ENCODE results near the gene MACO1.
"Not testable (repeated sequence)": the region's sequence is repeated elsewhere in the genome, so short reads cannot be mapped to it uniquely, and the experiment has no call there.

Gene MACO1

GRCh38 chr1:25460020-25460419, 29.3 kb downstream of the MACO1 start:
- no peak for DNase-seq

GRCh38 chr1:25460816-25461215, 30.1 kb downstream of the MACO1 start:
- not testable (repeated sequence) for DNase-seq

DNA sequence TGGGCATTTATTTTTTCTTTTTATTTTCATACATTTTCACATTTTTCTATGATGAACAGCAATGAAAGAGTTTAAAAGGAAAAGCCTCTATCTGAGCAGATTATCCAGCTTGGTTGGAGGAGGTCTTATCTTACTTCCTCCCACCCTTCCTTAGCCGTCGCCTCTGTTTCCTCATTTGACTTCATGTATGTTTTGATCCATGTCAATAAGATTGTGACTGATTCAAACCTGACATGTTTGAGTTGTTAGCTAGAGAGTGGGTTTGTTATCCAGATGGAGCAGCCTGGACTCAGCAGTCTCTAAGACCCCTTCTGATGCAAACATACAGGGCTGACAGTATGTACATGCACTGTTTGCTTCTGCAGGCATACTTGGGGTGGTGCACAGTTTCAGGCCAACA, 31.2 kb downstream of the MACO1 start:
- DNase-seq: no peak

GRCh38 chr1:25462732-25463131, 32.0 kb downstream of the MACO1 start:
- no peak for DNase-seq

GRCh38 chr1:25467193-25467592, 36.5 kb downstream of the MACO1 start:
- no peak for DNase-seq

DNA sequence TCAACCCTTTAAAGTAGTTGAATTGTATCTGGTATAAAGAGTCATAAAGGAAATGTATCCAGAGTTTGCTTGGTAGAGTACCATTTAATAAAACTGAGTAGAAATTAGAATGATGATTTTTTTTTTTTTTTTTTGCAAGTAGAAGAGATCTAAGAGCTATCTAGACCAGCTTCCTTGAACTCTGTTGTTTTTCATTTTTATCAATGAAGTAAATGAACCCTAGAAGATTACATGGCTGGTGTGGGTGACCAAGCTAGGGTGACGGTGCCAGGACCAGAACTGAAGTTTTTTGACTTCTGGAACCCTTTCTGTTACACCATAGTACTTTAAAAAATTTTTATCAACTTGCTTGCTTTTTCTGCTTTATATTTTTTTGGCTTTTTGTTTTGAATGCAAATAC, 36.9 kb downstream of the MACO1 start:
- DNase-seq: no peak

- no peak for DNase-seq
Measured at GRCh38 chr1:25468033-25468432, 37.3 kb downstream of the MACO1 start.

DNA sequence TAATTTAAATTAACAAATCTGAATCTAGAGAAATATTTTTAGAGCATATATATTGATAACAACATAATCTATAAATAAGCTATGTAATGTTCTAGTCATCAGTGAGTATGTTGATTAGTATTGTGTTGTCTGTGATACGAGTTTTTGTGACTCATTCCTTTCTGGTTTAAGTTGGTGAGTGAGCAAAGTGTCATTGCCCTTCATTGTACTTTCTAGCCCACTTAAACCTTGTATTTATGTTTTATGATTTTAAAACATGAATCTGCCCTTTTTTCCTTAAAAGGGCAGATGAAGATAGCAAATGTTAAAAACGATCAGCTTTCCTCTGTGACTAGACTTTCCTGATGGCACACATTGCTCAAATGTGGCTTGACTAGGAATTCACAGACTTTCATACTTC, 38.5 kb downstream of the MACO1 start:
- DNase-seq: no peak

DNA sequence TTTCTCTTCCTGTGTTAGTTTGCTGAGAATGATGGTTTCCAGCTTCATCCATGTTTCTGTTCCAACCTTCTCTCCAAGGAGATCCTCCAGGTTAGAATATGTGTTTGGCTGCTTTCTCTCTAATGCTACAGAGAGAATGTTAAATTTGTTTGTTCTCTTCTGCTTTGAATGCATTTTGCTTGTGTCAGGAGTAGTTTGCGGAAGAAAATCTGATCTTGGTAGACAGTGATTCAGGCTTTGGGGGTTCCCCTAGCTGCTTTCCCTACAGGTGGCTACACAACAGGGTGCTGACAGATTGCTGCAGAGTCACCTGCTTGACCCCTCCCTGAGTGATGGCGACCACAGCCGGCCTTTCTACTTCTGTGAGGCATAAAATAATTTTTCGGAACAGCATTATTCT, 41.8 kb downstream of the MACO1 start:
- DNase-seq: no peak

DNA sequence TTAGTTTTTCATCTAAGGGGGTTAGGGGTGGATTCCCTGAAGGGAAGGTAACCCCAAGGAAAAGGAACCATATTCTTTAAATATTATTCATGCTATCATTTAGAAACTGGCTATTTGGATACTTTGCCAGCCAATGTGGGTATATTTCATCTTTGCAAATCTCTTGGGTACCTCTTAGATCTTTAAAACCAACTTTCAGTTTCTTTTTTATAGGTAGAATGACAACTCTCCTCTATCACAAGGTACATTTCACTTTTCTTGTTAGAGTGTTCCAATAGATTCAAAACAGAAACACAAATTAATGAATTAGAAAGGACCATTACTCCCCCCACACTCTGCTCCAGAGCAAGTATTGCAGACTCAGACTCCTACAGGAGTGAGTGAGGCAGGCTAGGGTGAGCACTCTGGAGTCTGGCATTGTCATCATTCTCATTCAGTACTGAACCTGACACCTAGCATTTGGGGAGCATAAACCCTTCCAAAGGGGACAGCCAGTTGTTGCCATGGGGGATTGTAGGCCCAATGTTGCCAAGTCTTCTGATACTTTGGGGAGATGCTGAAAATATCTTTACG, 43.0 kb downstream of the MACO1 start:
- DNase-seq: no peak

DNA sequence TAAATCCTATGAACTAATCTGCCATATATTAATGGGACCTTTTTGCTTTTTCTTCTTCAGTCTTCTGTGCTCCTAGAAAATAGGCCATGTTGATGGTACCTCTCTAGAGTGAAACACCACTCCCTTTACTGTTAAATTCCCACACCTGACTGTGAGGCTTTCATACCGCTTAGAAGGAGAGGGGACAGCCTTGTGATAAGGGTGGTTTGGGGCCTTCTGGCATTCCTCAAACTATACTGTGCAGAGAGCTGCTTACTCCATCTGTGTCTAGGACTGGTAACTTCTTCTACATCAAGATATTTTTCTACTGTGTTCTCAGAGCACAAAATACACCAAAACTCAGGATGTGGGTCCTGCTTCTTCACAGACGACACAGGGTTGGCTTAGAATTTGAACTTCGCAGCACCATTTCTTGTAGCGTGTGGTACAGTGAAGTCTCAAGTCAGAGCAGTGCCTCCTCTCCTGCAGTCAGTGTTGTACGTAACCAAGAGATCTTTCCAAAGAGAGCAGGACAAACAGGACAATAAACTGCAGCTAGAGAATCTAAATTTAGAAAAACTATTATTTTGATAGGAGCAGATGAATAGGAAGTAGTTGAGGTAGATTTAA, 43.8 kb downstream of the MACO1 start:
- no peak for DNase-seq

DNA sequence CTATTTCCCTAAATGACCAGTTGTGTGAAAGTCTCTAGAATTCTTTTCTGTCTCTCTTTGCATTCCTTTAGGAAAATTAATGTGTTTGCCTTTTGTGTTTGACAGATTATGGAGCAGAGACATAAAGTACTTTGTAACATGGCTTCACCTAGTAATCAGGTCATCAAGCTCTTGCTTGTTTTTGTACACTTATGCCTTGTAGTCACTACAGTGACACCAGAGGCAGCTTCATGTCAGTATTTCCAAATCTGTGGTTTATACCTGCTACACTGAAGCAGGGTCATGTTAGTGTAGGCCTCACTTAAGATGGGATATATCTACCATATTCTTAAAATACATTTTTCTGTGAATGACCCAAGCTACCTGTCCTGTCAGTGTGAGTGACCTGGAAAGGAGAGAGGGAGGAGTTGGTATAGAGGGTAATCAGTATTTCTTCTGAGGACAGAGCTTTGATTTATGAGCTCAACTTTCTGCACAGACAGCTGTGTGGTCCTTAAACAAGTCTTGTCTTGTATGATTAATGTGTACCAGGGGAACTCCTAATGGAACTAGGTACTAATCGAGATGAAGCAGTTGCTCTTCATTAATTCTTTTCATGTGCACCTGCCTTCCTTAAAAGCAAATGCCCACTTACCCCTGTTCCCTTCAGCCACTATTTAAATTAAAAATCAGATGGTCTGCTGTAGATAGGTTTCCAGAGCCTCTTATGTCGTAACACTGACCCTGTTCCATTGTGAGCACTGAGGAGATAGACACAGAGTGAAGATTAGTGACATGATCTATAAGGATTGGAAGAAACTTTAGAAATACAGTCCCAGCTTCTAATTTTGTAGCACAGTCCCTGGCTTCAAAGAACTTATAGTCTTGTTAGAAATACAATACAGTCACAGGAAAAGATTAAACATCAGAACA, 45.7 kb downstream of the MACO1 start:
- no peak for DNase-seq

GRCh38 chr1:25477448-25478034, 46.8 kb downstream of the MACO1 start:
- DNase-seq: no peak

DNA sequence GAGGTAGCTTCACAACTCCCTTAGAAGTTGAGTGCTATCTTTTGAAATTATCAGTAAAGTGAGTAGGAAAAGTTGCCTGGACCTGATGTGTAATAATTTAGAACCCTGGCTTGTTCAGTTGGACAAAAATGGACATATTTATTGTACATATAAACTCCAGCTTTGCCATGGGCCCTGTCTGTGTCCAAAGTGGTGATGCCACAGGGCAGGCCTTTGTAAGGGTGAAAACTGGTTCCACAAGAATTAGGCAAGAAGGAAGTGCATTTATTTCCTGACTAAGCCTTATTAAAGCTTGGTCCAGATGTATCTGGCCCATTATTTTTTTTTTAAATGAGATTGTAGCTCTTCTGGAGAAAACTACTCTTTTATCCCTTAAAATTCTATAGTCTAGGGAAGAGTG, 47.9 kb downstream of the MACO1 start:
- no peak for DNase-seq

DNA sequence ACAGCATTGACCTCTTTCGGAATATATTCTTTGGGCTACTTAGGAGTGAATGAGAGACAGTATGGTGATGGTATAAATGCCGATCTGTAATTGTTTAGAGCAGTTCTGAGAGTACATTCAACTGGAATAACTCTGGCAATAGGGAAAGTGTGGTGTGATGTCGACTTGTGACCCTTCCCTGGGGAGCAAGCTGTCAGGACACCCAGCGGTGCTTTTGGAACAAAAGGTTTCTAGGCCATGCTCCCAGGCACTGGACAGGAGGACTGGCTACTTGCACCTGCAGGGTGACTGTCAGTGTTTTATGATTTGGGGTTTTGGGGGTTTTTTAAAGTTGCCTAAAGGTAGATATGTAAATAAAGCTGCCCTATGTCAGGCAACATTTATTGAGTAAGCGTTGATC, 50.9 kb downstream of the MACO1 start:
- no peak for DNase-seq

DNA sequence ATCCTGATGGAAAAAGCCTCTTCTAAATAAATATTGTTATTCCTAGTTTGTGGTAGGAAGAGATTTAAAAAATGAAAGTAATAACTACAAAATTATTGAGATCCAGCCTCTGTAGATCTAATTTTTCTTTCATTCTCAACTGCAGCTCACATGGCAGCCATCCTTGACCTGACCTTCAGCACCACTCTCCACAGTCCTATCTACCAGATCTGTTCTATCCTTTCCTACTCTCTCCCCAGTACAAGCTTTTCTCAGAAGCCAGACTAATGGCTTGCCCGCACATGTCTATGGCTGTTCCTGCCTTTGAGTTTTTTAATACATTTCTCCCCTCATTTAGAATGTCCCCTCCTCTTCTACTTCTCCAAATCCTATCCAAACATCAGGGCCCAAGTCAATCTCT, 51.5 kb downstream of the MACO1 start:
- no peak for DNase-seq

DNA sequence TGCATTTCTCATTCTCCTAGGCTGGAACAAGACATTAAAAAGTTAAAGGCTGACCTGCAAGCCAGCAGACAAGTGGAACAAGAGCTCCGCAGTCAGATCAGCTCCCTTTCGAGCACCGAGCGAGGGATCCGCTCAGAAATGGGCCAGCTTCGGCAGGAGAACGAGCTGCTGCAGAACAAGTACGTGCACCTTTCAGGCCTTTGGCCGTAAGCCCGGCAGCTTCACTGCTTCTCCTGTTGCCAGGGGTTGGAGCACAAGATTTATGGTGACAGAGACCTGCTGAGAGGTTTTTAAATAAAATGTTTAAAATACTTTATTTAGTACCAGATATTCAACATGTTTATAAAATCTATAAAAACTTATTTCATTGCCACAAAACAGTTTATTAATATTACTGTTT, 53.4 kb downstream of the MACO1 start:
- no peak for DNase-seq

GRCh38 chr1:25484533-25484932, 53.8 kb downstream of the MACO1 start:
- no peak for DNase-seq

DNA sequence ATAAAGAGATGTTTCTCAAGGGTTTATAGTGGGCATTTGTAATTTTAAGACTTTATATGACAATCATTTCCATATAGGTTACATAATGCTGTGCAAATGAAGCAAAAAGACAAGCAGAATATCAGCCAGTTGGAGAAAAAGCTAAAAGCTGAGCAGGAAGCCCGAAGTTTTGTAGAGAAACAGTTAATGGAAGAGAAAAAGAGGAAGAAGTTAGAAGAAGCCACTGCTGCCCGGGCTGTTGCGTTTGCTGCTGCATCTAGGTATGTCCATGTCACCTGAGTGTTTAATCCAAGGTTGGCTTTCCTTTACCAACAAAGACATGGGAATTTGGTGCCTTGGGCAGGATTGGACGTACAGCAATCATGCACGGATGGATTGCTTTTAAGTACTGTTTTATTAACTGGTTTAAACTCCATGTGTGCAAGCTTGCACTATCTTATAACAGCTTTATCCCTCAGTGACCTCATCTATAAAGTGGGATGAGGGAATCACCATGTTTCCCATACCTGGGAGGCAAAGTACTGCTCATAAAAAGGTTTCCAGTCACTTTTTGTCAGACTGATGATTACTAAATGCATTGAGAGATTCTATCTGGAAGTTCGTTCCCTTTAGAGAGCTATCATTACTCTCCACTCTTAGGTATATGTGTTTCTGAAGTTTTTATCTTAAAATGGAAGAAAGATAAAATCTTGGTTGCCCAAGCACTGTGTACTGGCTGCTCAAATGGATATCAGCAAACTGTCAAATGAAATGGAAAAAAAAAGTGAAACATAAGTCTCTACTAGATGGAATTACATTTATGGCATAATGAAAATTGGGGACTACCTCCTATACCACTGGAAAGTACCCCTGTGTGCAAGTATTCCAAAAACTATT, 55.1 kb downstream of the MACO1 start:
- DNase-seq: no peak

DNA sequence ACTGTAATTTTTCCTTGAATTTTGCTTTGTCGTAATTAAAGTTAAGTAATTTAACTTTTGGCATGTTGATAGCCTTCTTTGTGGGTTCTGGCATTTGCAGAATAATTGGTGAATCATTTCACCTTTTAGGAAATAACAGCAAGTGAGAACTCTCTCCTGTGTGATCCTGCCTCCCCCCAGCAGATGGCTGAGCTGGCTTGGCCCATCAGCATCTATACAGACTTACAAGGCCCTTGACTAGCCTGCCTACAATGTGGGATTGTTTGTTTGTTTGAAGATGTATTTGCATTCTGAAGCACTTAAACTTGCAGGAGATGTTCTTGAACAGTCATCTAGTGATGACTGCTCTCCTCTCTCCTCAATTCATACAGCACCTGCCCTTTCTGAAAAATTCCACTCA, 55.9 kb downstream of the MACO1 start:
- no peak for DNase-seq

- DNase-seq: peak in 1 of 4 experiments; percentile 18
Measured at GRCh38 chr1:25487628-25488027, 56.9 kb downstream of the MACO1 start.

DNA sequence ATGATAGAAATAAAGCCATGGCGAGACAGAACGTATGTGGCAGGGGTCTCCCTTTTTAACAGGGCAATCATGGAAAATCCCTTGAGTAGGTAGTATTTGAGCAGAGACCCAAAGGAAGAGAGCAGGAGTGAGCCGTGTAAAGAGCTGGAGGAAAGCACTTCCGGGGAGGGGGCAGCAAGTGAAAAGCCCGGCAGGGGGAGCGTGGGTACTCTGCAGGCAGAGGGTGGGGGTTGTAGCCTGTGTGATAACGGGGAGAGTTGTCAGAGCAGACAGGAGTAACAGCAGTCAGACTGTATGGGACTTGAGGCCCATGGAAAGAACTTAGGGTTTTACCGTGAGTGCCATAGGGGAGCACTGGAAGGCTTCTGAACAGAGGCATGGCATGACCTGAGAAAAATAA, 61.6 kb downstream of the MACO1 start:
- DNase-seq: no peak

- no peak for DNase-seq
Measured at GRCh38 chr1:25494952-25495351, 64.3 kb downstream of the MACO1 start.

All from activated naive CD4-positive, alpha-beta T cell (primary cell).